ENCODE measurements around the gene ZNF397. TPM values are rescaled to one million over a fixed set of nuclear protein-coding genes. Genes with fewer than 3 reads are reported as not detected.

The ZNF397 gene
- total and polyA plus RNA-seq, 9 of the 15 experiments (the other 6 are each of a cell fraction or from before 2014, with no cell fraction given) = 6.4 to 24.2 (median 19.3) TPM

GRCh38 chr18:35290094-35290735 is 49.4 kb downstream of the ZNF397 start, which contains the start of gene ZSCAN30 (continued):
- TF ChIP-seq ZBTB12 (CRISPR knock-in tag; IDR thresholded peaks at IDR 0.05) (peak; percentile 85), ARHGAP35 (IDR thresholded peaks at IDR 0.05; ENCODE audit: partially characterized antibody) (no peak), ZNF77 (CRISPR knock-in tag; IDR thresholded peaks at IDR 0.05) (no peak), NFATC3 (IDR thresholded peaks at IDR 0.05) (peak; percentile 30; the same call in 1 of the 2 replicates), TAF9B (IDR thresholded peaks at IDR 0.05; ENCODE audit: partially characterized antibody) (peak; percentile 94), NCOR1 (IDR thresholded peaks at IDR 0.05) (peak; percentile 42), MYBL2 (IDR thresholded peaks at IDR 0.05; ENCODE audit: low read depth) (no peak), MYBL2 (CRISPR knock-in tag; IDR thresholded peaks at IDR 0.05; ENCODE audit: borderline replicate concordance) (no peak), NFE2 (IDR thresholded peaks at IDR 0.05; ENCODE audit: low read depth) (no peak), KAT8 (IDR thresholded peaks at IDR 0.05; ENCODE audit: low read depth) (peak; percentile 69; the same call in 1 of the 2 replicates), ILK (tag; IDR thresholded peaks at IDR 0.05; ENCODE audit: borderline replicate concordance, low read depth) (no peak), ZKSCAN1 (IDR thresholded peaks at IDR 0.05; ENCODE audit: low read depth, low read length) (peak; percentile 86), MCM2 (IDR thresholded peaks at IDR 0.05; ENCODE audit: low read depth) (no peak), RBFOX2 (IDR thresholded peaks at IDR 0.05; ENCODE audit: low read depth, low read length) (peak; percentile 95), ZEB2 (IDR thresholded peaks at IDR 0.05) (peak; percentile 57; the same call in 1 of the 2 replicates), NCOA6 (IDR thresholded peaks at IDR 0.05) (no peak), ID3 (CRISPR knock-in tag; IDR thresholded peaks at IDR 0.05) (no peak), ID3 (tag; IDR thresholded peaks at IDR 0.05) (peak; percentile 92), NKRF (IDR thresholded peaks at IDR 0.05; ENCODE audit: borderline replicate concordance) (peak; percentile 35; the same call in 1 of the 2 replicates), ELK3 (CRISPR knock-in tag; IDR thresholded peaks at IDR 0.05) (no peak), NFXL1 (CRISPR knock-in tag; IDR thresholded peaks at IDR 0.05) (no peak), ZFP30 (CRISPR knock-in tag; IDR thresholded peaks at IDR 0.05; ENCODE audit: borderline replicate concordance) (no peak), HNRNPUL1 (IDR thresholded peaks at IDR 0.05; ENCODE audit: low read length) (no peak), CBX5 (IDR thresholded peaks at IDR 0.05; ENCODE audit: borderline replicate concordance, low read depth) (peak; percentile 50; the same call in 1 of the 2 replicates), PPARD (CRISPR knock-in tag; IDR thresholded peaks at IDR 0.05) (no peak), ZNF449 (CRISPR knock-in tag; IDR thresholded peaks at IDR 0.05) (no peak)

All from K562 (cell line).